Skin epidermis (tissue), 12 donors: Measurements from ENCODE around the gene MSANTD1.

ENCODE experiments used
- H3K27ac ChIP-seq, 21 experiments: fragments of 200-600 bp; sonication (generic) in 11 of 21; one replicate each; pipeline ENCODE4 v1.5.0; 2020; ENCODE audit warnings: mild to moderate bottlenecking in 3 of 21, inconsistent platforms in 2 of 21, moderate library complexity in 2 of 21
- H3K4me3 ChIP-seq, 7 experiments: fragments of 200-600 bp; sonication (generic) in 2 of 7; one replicate each; pipeline ENCODE4 v1.5.0; 2020; ENCODE audit warnings: inconsistent platforms in 2 of 7, mild to moderate bottlenecking in 2 of 7, moderate library complexity in 1 of 7

MSANTD1 gene

DNA sequence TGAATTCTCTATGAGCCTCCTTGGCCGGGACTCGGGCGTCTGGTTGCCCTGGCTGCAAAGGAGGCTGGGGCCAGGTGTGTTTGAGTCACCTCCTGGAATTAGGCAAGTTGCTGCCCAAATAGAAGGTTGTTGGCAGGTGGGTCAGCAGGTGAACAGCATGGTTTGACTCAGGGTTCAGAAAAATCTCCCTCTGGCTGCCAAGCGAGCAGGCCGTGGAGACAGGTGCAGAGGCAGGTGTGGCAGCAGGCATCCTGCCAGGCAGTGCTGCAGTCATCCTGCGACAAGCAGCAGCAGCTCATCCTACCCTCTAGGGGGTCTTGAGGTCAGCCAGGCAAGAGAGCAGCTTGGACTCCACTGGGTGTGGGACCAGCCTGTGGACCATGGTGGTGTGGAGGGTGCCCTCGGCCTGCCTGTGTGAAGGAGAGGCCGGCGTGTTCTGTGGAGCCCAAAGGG is 8.2 kb downstream of the MSANTD1 start:
- H3K4me3 ChIP-seq, result no peak overlapping the region
- H3K27ac ChIP-seq, result no peak overlapping the region

DNA sequence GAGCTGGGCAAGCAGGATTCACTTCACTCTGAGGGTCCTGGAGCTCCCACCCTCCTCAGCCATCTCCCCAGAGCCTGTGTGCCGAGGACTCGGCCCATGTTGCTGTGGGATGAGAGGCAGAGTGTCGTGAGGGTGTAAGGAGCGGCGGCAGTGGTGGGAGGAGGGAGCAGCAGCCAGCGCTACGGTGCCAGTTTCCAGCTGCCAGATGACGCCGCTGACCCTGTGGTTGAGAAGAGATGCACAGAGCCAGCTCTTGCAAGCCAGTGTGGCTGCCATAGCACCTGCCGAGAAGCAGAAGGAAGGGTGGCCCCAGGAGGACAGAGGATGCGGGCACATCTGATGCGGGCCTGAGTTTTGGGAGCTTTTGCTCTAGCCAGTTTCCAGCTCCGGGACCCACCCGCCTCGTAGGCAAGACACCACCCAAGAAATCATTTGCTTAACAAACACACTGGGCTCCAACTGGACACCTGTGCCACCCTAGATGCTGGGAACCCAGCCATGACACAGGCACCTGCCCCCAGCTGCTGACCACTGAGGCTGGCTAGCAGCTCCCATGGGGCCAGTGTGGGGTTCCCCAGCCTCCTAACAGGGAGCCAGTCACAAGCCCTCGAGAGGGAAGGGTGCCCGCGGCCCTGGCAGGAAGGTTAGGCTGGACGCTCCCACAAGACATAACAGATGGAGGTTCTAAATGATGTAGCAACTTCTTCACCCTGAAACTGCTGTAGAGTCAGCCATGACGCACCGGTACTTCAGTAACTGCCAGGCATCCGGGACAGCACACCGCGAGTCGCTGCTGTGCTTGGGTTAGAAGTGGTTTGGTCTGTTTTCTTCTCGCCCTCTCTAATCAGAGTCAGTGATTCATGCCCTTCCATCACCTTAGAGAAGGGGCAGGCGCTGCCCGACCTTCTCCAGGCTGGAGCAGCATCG is 8.9 kb downstream of the MSANTD1 start:
- no peak overlapping the region for H3K4me3 ChIP-seq
- H3K27ac ChIP-seq, result no peak overlapping the region

DNA sequence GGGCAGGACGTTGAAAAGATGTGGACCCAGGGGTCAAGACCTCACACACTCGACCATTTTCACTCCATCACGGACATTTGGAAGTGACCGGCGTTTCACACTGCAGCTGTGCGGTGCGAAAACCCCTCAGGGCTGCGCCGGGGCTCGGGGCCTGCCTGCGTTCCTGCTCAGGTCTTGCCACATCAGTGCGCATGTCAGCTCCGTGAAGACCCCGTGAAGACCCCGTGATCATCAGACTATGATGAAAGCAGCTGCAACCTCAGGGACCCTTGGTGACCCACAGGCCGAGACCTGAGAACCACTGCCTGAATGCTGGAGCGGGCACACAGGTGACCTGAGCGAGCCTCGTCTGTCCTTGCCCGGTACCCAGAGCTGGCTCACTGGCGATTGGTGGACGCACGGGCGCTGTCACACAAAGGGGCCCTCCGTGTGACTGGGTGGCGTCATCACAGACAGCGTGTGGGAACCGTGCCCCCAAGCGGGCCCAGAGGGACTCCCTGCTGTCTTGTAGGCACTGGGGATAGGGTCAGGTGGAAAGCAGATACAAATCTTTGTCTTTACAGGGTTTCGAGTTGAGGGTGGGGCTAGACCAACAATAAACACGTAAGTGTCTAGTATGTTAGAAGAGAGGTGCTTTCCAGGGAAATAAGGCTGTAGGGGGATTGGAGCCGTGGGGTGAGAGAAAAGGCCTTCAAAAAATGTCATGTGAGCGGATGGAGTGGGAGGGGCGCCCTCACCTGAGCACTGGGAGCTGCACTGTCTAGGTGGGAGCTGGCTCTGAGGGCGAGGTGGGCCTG is 12.7 kb downstream of the MSANTD1 start:
- H3K4me3 ChIP-seq, result no peak overlapping the region
- no peak overlapping the region for H3K27ac ChIP-seq

DNA sequence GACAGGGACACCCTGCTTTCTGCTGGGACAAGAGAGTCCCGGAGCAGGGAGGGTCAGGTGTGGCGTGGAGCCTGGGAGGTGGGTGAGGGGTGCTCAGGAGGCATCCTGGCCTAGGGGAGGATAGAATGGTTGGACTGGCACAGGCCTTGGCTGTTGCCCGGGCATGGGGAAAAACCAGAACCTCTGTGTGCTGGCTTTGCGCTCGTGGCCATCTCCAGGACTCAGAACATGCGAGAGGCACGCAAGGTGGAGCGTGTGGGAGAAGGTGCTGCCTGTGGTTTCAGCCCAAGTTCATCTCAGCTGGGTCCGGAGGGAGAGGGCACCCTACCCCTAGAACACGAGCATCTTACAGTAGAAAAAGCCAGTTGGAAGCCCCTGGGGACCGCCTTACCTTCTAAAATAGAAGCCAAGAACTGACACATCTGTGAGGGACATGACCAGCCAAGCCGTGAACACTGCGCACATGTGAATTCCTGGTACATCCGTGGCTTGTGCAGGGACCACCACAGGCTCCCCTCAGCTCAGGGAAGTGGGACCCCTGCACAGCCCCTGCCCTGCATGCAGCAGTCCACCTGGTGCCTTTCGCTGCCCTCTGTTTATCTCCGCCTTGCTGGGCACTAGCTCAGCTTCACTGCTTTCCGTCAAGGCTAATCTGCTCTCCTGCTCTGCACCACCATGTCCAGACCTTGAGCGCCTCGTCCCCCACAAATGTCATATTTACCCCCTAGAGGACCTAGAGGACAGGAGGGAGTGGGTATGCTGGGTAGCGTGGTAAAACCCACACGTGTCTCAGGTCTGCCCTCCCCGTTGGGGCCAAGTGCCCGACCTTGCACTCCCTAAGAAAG is 13.5 kb downstream of the MSANTD1 start:
- Histone ChIP-seq H3K27ac (no peak overlapping the region), H3K4me3 (no peak overlapping the region)

DNA sequence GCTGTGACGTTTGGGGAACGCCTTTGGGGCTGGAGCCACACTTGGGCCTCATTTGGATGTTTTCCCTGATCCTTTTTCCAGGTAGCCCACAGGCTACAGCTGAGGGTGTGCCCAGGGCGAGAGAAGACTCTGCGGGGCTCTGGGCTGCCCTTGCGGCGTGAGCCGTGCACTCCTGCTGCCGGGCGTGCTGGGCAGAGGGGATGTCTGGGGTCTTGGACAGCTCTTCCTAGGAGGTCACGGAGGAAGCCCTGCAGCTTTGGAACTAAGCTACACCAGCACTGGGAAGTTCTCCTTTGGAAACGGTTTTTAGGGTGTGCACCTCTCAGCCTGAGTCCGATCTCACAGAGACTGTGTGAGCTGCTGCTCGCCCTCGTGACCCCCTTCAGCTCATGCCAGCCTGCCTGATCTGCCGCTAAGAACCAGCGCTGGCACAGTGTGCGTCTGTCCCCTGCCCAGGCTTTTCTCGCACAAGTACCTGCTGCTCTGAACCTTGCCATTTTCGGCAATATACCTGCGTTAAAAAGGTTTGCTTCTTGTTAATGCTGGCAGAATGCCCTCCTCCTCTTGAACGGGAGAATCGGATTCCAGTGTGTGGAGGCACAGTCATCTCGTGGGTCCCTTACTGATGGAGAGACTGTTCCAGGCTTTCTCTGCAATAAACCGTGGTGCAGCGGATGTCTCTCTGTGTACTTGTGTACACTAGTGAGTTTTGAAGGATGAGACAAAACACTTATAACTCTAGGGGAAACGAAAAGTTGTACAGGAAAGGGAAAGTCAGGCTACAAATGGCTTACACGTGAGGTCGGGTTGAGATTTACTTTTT is 14.3 kb downstream of the MSANTD1 start:
- H3K4me3 ChIP-seq, result no peak overlapping the region
- no peak overlapping the region for H3K27ac ChIP-seq

DNA sequence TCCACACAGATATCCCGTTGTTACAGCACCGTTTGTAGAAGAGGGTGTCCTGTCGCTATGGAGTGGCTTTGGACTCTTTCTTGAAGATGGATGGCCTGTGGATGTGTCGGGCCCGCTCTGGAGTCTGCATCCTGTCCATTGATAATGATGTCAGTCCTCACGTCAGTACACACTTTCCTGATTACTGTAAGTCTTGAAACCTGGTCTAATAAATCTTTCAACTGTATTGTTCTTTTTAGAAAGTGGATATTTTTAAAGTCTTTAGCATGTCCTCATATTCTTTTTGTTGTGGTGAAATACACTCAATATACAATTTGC is 14.9 kb downstream of the MSANTD1 start:
- Histone ChIP-seq H3K4me3 (no peak overlapping the region), H3K27ac (no peak overlapping the region)

DNA sequence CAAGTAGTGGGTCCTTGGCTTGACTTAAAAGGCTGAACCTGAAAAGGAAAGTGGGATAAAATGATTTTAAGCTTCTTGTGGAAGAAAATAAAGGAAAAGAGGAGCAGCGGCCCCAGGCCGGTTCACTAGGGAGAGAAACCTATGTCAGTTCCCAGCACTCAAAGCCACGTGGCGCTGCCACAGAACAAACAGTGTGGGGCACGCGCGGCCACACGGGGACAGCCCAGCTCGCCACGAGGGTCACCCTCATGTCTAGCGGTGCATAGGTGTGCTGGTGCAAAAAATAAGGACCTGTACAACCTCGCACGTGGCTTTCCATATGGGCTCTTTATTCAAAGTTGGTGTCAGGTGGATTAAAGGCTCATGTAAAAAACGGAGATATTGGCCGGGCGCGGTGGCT is 17.1 kb downstream of the MSANTD1 start:
- Histone ChIP-seq H3K4me3 (no peak overlapping the region), H3K27ac (no peak overlapping the region)

DNA sequence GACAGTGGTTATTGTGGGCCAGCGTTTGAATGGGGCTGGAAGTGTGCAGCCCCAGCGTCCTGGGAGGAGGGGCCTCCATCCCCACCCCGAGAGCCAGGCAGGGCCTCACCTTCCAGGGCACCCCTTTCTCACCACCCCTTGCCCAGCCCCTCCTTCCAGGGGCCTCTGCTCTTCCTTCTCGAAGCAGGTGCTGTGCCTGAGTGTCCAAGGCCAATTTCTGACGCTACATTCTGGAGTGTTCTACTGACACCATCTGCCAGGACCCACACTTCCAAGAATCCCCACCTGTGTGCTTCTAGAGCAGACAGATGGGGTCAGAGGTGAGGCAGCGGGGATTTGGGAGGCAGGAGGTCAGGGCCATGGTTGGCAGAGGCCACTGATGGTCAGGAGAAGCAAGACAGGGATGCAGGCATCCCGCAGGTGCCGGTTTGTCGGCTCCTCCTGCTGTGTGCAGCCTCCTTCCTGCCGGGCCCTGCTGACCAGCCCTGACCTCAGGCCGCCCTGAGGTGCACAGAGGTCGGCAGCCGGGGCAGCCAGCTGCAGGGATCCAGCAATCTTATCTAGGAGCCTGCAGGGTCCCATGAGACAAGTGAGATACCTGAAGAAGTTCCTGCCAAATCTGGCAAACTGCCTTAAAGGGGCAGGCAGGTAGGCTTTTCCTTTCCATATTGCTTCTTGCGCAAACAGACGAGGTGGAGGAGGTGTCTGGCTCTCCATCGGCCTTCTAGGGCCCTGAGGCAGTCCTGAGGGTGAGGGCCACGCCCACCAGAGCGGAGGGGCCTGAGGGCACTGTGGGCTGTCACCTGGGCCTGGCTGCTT is 18.8 kb downstream of the MSANTD1 start:
- Histone ChIP-seq H3K27ac (no peak overlapping the region), H3K4me3 (no peak overlapping the region)

DNA sequence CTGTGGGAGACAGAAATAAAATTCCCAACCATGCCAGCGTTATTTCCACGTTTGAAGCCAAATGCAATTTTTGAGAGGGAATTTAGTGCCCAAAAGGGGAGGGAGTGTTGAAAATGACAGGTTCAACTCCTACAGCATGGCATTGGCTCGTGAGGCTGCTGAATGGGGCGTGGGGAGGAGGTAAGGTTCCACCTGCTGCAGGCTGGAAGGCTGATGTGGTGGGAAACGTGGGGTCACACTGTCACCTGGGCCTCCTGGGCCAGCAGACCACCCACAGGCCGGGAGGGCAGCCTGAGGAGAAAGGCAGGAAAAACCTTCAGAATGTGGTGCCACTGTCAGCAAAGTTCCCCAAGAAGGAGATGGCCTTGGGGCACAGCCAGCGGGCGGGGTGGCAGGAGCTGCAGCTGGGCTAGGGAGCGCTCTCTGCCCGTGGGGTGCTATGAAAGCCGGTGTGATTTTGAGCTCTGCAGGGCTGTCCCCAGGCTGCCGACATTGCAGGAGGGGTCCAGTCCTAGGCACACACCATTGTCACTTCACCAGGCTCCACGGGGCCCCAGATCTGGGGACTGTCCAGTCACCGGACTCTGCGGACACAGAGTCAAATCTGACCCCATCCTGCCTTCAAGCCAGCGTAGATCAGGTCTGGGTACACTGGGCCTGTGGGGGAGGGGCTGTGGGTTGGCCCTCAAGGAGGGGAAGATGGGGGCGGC is 19.6 kb downstream of the MSANTD1 start:
- no peak overlapping the region for H3K4me3 ChIP-seq
- H3K27ac ChIP-seq, result no peak overlapping the region

DNA sequence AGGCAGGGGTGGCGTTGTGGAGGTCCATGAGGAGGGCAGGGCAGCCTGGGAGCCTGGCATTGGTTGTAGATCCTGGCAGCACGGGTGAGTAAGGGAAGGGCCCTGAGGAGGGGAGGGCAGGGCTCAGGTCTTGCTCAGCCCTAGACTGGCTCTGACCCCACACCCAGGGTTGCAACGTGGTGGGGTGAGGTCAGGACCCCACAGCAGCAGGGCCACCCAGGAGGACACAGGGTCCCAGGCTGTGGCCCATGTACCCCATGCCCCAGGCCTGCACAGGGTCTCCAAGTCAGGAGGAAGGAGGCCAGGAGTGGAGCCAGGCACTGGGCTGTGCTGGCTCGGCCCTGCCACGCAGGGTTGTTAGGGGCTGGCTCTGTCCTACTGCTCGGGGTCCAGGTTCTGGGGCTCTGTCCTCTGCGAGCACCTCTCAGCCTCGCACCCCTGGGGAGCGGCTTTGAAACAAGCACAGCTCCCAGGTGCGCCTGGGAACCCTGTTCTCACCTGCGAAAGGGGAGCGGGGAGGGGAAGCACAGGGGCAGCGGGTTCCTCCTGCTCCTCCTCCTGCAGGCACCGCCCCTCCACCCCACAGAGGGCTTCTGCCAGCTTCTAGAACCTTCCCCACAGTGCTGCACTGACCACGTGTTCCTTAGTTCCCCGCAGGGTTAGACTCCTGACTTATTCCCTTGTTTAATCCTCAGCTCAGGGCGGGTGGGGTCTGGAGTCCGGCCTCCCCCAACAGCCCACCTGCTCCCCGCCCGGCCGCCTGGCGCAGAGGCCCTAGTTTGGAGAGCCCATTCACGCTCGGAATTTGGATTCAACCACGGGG is 20.4 kb downstream of the MSANTD1 start:
- Histone ChIP-seq H3K27ac (no peak overlapping the region), H3K4me3 (no peak overlapping the region)

DNA sequence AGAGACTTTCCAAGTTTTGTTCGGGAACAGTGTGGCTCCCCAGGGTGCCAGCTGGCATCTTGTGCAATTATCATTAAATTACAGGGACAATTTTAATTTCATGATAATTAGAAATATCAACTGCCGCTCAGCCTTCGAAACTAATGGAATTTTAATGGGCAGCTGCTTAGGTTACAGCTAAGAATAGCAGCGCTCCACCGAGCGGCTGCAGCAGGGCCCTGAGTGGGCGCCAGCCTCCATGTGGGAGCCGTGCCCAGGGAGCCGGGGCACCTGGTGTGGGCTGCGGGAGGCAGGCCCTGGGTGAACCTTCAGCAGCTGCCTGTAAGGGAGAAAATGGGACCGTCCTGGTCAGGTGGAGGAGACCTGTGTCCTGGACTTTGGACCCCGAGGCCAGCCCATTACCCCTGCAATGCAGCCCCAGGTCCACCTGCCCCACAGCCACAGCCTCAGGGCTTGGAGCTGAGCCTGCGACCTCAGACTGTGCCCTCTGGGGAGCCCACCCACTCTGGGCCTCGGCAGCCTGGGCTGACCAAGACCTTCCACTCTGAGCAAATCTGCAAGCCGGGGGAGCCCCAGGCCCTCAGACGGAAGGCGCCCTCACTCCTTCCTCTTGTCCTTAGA is 21.1 kb downstream of the MSANTD1 start:
- no peak overlapping the region for H3K27ac ChIP-seq
- no peak overlapping the region for H3K4me3 ChIP-seq

DNA sequence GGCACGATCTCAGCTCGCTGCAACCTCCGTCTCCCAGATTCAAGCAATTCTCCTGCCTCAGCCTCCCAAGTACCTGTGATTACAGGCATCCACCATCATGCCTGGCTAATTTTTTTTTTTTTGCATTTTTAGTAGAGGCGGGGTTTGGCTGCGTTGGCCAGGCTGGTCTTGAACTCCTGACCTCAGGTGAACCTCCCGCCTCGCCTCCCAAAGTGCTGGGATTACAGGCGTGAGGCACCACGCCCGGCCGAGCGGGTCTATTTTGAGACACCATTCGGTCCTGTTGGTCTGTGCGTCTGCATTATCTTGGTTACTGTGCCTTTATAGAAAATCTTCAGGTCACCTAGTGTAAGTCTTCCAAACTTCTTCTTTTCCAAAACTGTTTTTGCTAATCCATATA is 22.2 kb downstream of the MSANTD1 start:
- H3K4me3 ChIP-seq, result no peak overlapping the region
- H3K27ac ChIP-seq, result no peak overlapping the region

DNA sequence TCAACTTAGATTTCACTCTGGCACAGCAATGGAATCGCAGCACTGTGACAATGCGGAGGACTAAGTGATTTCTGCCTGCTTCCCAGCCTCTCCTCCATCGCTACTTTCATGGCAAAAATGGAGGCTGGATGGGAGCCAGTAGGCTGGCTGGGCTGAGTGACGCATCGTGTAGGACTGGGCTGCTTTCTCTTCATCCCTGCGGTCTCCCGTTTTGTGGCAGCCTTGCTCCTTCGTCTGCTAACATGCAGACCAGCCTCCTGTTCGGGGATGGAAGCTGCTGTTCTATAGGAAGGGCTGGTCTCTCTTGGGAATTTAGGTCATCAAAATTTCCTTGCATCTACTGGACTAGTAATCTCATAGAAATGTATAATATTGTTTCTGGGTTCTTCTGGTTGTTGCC is 28.0 kb downstream of the MSANTD1 start:
- H3K4me3 ChIP-seq, result no peak overlapping the region

DNA sequence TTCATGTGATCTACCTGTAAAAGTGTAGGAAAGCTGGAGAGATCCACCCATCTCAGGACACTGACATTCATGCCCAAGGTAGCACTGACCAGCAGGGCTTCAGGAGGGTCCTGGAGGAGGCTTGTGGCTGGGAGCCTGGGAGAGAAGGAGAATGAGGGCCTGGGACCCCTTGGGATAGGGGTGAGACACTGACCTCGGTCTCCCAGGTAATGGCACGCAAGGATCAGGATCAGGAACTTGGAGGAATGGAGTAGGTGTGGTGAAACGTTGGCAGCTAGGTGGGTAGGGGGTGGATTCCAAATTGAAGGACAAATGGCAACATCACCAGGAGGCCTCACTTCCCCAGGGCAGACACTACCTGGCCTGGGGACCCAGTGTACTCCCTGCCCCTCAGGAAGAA is 31.5 kb downstream of the MSANTD1 start:
- H3K27ac ChIP-seq, result no peak overlapping the region
- no peak overlapping the region for H3K4me3 ChIP-seq

More for the DNA sequence above, 28.0 kb downstream of the MSANTD1 start:
- no peak overlapping the region for H3K27ac ChIP-seq

DNA sequence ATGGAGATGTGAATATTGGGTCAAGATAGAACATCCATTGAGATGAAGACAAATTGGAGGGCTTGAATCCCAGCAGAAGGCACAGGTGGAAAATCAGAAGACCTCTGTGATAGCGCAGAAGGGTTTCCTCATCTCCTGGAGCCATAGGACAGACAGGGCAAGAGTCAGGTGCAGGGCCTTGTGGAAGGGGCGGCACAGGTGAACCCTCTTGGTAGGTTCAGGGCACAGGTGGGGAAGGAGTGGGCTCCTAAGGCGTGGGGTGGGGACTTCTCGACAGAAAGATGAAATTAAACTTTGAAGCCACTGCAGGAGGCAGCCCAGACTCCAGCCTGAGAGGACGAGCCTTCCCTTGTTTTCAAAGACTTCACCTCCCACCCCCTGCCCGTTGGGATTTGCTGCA is 34.5 kb downstream of the MSANTD1 start:
- Histone ChIP-seq H3K4me3 (no peak overlapping the region), H3K27ac (no peak overlapping the region)

DNA sequence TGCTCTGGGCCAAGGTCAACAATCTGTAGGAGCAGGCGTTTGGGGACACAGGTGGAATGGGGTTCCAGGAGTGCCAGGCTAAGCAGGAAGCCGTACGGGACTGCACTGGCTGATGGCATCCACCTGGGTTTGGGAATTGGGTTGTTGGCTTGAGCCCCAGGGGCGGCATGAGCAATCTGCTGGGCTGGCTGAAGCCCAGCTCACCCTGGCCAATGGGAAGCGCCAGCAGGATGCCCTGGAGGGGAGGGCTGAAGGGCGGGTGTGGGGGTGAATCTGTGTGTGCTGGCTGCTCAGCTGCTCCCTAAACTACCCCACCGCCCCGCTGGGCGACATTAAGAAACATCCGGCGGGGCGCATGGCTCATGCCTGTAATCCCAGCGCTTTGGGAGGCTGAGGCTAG is 35.0 kb downstream of the MSANTD1 start:
- H3K4me3 ChIP-seq, result no peak overlapping the region
- H3K27ac ChIP-seq, result no peak overlapping the region
